ENCODE measurements around the gene CNPY1. TPM values are rescaled to one million over a fixed set of nuclear protein-coding genes. Genes with fewer than 3 reads are reported as not detected.
"Not testable (repeated sequence)": the region's sequence is repeated elsewhere in the genome, so short reads cannot be mapped to it uniquely, and the experiment has no call there.

Gene CNPY1
- total RNA-seq, 2 experiments from 2014 or later = not detected

GRCh38 chr7:155531681-155532080 lies 14.7 kb downstream of the CNPY1 start:
- ChIA-PET CTCF (no interaction called here), POLR2A (no interaction called here)
- Mint-ChIP-seq H3K36me3 (ENCODE audit: low read depth) (no peaks in the 10 kb centered on the region), H3K9me3 (no peaks in the 10 kb centered on the region), H3K4me3 (no peak overlapping the region), H3K4me1 (peaks cover 9% of the 10 kb centered on the region), H3K27ac (no peak overlapping the region), H3K27me3 (peaks cover 61% of the 10 kb centered on the region)
- no peak for DNase-seq

- no peak for DNase-seq
- Mint-ChIP-seq H3K36me3 (ENCODE audit: low read depth) (no peaks in the 10 kb centered on the region), H3K27ac (no peak overlapping the region), H3K27me3 (peaks cover 63% of the 10 kb centered on the region), H3K9me3 (no peaks in the 10 kb centered on the region), H3K4me1 (peaks cover 9% of the 10 kb centered on the region), H3K4me3 (no peak overlapping the region)
- POLR2A ChIA-PET = no interaction called here
- CTCF ChIA-PET = no interaction called here
Observed at GRCh38 chr7:155530601-155531000, 15.8 kb downstream of the CNPY1 start.

GRCh38 chr7:155529845-155530244 lies 16.5 kb downstream of the CNPY1 start:
- Mint-ChIP-seq H3K27ac (no peak overlapping the region), H3K36me3 (ENCODE audit: low read depth) (no peaks in the 10 kb centered on the region), H3K27me3 (peaks cover 59% of the 10 kb centered on the region), H3K4me1 (peaks cover 9% of the 10 kb centered on the region), H3K4me3 (no peak overlapping the region), H3K9me3 (no peaks in the 10 kb centered on the region)
- ChIA-PET POLR2A (no interaction called here), CTCF (no interaction called here)
- no peak for DNase-seq

- CTCF ChIA-PET = interaction anchor here (1.4 kb wide), 1 partner anchor 12 kb away, joined by 3 read pairs; no protein-coding TSS in a partner anchor
- H3K9me3 Mint-ChIP-seq = no peaks in the 10 kb centered on the region
- peaks cover 55% of the 10 kb centered on the region for H3K27me3 Mint-ChIP-seq
Observed at GRCh38 chr7:155529346-155529745, 17.0 kb downstream of the CNPY1 start.

GRCh38 chr7:155527664-155528063 lies 18.7 kb downstream of the CNPY1 start:
- Mint-ChIP-seq H3K27ac (no peak overlapping the region), H3K36me3 (ENCODE audit: low read depth) (no peaks in the 10 kb centered on the region), H3K27me3 (peaks cover 44% of the 10 kb centered on the region), H3K9me3 (no peaks in the 10 kb centered on the region), H3K4me3 (no peak overlapping the region), H3K4me1 (peaks cover under 1% of the 10 kb centered on the region)
- ChIA-PET POLR2A (no interaction called here), CTCF (interaction anchor here (0.6 kb wide), 1 partner anchor 70 kb away, joined by 3 read pairs; no protein-coding TSS in a partner anchor)
- no peak for DNase-seq

More at GRCh38 chr7:155529346-155529745, 17.0 kb downstream of the CNPY1 start:
- H3K4me3 Mint-ChIP-seq = no peak overlapping the region
- H3K27ac Mint-ChIP-seq = no peak overlapping the region
- peaks cover 9% of the 10 kb centered on the region for H3K4me1 Mint-ChIP-seq
- H3K36me3 Mint-ChIP-seq (ENCODE audit: low read depth) = no peaks in the 10 kb centered on the region
- DNase-seq = no peak
- POLR2A ChIA-PET = interaction anchor here (0.6 kb wide), 1 partner anchor 261 kb away, joined by 3 read pairs; no protein-coding TSS in a partner anchor

GRCh38 chr7:155526225-155526624 lies 20.1 kb downstream of the CNPY1 start:
- CTCF ChIA-PET = no interaction called here
- Mint-ChIP-seq H3K9me3 (no peaks in the 10 kb centered on the region), H3K4me3 (no peak overlapping the region), H3K27ac (no peak overlapping the region), H3K36me3 (ENCODE audit: low read depth) (no peaks in the 10 kb centered on the region), H3K27me3 (peaks cover 33% of the 10 kb centered on the region), H3K4me1 (no peaks in the 10 kb centered on the region)
- POLR2A ChIA-PET = no interaction called here
- DNase-seq = no peak

- no peak overlapping the region for H3K27ac Mint-ChIP-seq
- H3K4me1 Mint-ChIP-seq = no peaks in the 10 kb centered on the region
- H3K4me3 Mint-ChIP-seq = no peak overlapping the region
- H3K9me3 Mint-ChIP-seq = no peaks in the 10 kb centered on the region
- ChIA-PET CTCF (no interaction called here), POLR2A (no interaction called here)
- DNase-seq = no peak
- peaks cover 22% of the 10 kb centered on the region for H3K27me3 Mint-ChIP-seq
- no peaks in the 10 kb centered on the region for H3K36me3 Mint-ChIP-seq (ENCODE audit: low read depth)
Observed at GRCh38 chr7:155524018-155524556, 22.3 kb downstream of the CNPY1 start.

- POLR2A ChIA-PET = no interaction called here
- no peak for DNase-seq
- H3K27ac Mint-ChIP-seq = no peak overlapping the region
- H3K27me3 Mint-ChIP-seq = peaks cover 24% of the 10 kb centered on the region
- no peaks in the 10 kb centered on the region for H3K36me3 Mint-ChIP-seq (ENCODE audit: low read depth)
- H3K4me1 Mint-ChIP-seq = no peaks in the 10 kb centered on the region
- H3K4me3 Mint-ChIP-seq = no peak overlapping the region
- CTCF ChIA-PET = no interaction called here
- H3K9me3 Mint-ChIP-seq = no peaks in the 10 kb centered on the region
Observed at GRCh38 chr7:155523168-155523675, 23.1 kb downstream of the CNPY1 start.

- H3K27me3 Mint-ChIP-seq = peaks cover 23% of the 10 kb centered on the region
- H3K4me1 Mint-ChIP-seq = no peaks in the 10 kb centered on the region
- no peaks in the 10 kb centered on the region for H3K9me3 Mint-ChIP-seq
- H3K27ac Mint-ChIP-seq = no peak overlapping the region
- POLR2A ChIA-PET = no interaction called here
- H3K36me3 Mint-ChIP-seq (ENCODE audit: low read depth) = no peaks in the 10 kb centered on the region
- CTCF ChIA-PET = interaction anchor here (1.8 kb wide), 1 partner anchor 77 kb away, joined by 4 read pairs; no protein-coding TSS in a partner anchor
- H3K4me3 Mint-ChIP-seq = no peak overlapping the region
- DNase-seq = no peak
Observed at GRCh38 chr7:155521743-155522398, 24.5 kb downstream of the CNPY1 start.

DNA sequence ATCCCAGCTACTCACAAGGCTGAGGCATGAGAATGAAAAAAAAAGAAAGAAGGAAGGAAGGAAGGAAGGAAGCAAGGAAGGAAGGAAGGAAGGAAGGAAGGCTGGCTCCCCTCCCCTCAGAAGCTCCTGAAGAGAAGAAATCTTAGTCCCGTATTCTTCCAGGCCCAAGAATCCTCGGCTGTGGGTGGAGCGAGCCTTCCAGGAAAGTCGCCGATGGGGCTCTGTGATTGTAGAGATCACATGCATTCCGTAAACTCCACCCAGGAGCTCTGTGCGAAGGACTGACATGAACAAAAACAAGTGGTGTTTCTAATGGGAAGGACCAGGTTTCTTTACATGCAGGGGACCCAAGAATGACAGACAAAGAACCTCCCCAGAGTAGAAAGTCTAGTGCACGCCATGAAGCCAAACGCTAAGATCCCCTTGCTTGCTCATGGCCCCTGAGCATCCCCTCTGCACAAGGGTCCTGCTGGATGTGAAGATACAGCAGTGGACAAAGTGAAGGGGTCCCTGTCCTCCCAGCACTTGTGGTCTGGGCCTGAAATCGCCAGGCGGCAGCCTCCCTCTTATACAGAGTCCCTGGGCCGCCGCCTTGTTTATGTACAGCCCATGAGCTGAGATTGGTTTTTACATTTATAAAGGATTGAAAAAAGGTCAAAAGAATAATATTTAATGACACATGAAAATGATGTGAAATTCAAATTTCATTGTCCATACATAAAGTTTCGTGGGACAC lies 25.2 kb downstream of the CNPY1 start:
- peaks cover 22% of the 10 kb centered on the region for H3K27me3 Mint-ChIP-seq
- no peak for DNase-seq
- H3K4me1 Mint-ChIP-seq = no peaks in the 10 kb centered on the region
- ChIA-PET POLR2A (no interaction called here), CTCF (interaction anchor here (1.8 kb wide), 1 partner anchor 78 kb away, joined by 4 read pairs; no protein-coding TSS in a partner anchor)
- H3K36me3 Mint-ChIP-seq (ENCODE audit: low read depth) = no peaks in the 10 kb centered on the region
- H3K4me3 Mint-ChIP-seq = no peak overlapping the region
- H3K9me3 Mint-ChIP-seq = no peaks in the 10 kb centered on the region
- peak overlapping the region; percentile 46 for H3K27ac Mint-ChIP-seq

DNA sequence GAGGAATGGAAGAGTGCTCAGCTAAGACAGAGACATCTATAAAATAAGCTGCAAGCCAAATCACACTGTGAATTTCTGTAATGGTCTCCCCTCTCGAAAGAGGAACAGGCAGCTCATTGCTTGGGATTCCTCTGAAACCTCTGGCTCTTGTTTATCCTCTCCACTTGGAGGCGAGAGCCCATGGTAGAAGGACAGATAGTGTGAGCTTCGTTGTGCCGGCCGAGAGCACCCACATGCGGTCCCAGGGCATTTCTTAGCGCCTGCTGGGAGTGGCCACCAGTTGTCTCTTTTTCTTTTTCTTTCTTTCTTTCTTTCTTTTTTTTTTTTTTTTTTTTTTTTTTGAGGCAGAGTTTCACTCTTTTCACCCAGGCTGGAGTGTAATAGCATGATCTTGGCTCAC lies 26.2 kb downstream of the CNPY1 start:
- CTCF ChIA-PET = interaction anchor here (1.8 kb wide), 1 partner anchor 79 kb away, joined by 4 read pairs; no protein-coding TSS in a partner anchor
- no peak for DNase-seq
- no peak overlapping the region for H3K27ac Mint-ChIP-seq
- H3K27me3 Mint-ChIP-seq = peaks cover 16% of the 10 kb centered on the region
- POLR2A ChIA-PET = no interaction called here
- H3K4me1 Mint-ChIP-seq = no peaks in the 10 kb centered on the region
- no peaks in the 10 kb centered on the region for H3K9me3 Mint-ChIP-seq
- H3K36me3 Mint-ChIP-seq (ENCODE audit: low read depth) = no peaks in the 10 kb centered on the region
- no peak overlapping the region for H3K4me3 Mint-ChIP-seq

DNA sequence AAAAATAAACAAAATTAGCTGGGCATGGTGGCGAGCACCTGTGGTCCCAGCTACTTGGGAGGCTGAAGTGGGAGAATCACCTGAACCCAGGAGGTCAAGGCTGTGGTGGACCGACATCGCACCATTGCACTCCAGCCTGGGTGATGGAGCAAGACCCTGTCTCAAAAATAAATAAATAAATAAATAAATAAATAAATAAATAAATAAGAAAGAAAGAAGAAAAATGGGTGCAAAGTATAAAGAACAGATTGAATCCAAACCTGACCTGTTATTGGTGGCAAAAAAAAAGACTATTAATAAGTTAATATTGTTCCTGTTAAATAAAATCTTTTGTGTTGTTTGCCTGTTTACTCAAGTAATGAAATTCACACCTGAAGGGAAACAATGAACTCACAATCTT lies 27.0 kb downstream of the CNPY1 start:
- H3K9me3 Mint-ChIP-seq; H3K36me3 Mint-ChIP-seq (ENCODE audit: low read depth); DNase-seq: not testable (repeated sequence)

GRCh38 chr7:155518633-155519032 lies 27.7 kb downstream of the CNPY1 start:
- CTCF ChIA-PET = no interaction called here
- DNase-seq = no peak
- Mint-ChIP-seq H3K4me3 (no peak overlapping the region), H3K27me3 (peaks cover 18% of the 10 kb centered on the region), H3K4me1 (no peaks in the 10 kb centered on the region), H3K9me3 (no peaks in the 10 kb centered on the region), H3K27ac (no peak overlapping the region), H3K36me3 (ENCODE audit: low read depth) (no peaks in the 10 kb centered on the region)
- POLR2A ChIA-PET = no interaction called here

More for the DNA sequence above, 27.0 kb downstream of the CNPY1 start:
- H3K4me3 Mint-ChIP-seq, POLR2A ChIA-PET, CTCF ChIA-PET, H3K27ac Mint-ChIP-seq, H3K4me1 Mint-ChIP-seq: not testable (repeated sequence)
- H3K27me3 Mint-ChIP-seq = peaks cover 16% of the 10 kb centered on the region

All from activated CD4-positive, alpha-beta T cell treated with anti-CD3 and anti-CD28 coated beads, Interleukin-2, amount 10 ng/mL, durations not matched to agents 7 days and 5 days (primary cell).